H1 (cell line): ENCODE measurements around the gene TMIGD3. TPM values are rescaled to one million over a fixed set of nuclear protein-coding genes. Genes with fewer than 3 reads are reported as not detected.

Experiments
- CTCF ChIA-PET: fragments of 300-600 bp; sonication (Branson Sonifier 250); formaldehyde crosslinking; loops from one replicate; lab custom pipeline; 2021; ENCODE audit not compliant: partially characterized antibody; lab: Charles Lee
- POLR2A ChIA-PET: fragments of 300-600 bp; sonication (Branson Sonifier 250); formaldehyde crosslinking; loops from one replicate; lab custom pipeline; 2021; ENCODE audit warnings: inconsistent platforms; ENCODE audit not compliant: partially characterized antibody; lab: Charles Lee
- DNase-seq, 2 experiments: peaks; one replicate each; pipeline versions ENCODE4 v3.0.0 to v3.0.0-alpha.2; 2010 to 2022; ENCODE audit warnings: low spot score in 2 of 2, low read depth in 1 of 2, mixed read lengths in 1 of 2
- FAIRE-seq: peaks from 2 replicates; lab custom pipeline; 2011; peaks lifted over from hg19 to GRCh38; lab: Jason Lieb, UNC
- H2AFZ ChIP-seq: 2 replicates; pipeline ENCODE4 v1.8.1; 2012; ENCODE audit warnings: low read length, inconsistent platforms
- H2AK5ac ChIP-seq: 2 replicates; pipeline ENCODE4 v1.6.1; 2013; ENCODE audit warnings: low read depth, low read length
- H2BK120ac ChIP-seq: replicated peaks from 2 replicates; pipeline ENCODE3; 2013; ENCODE audit warnings: low read depth, low read length, inconsistent platforms
- H2BK12ac ChIP-seq: 2 replicates; pipeline ENCODE4 v1.6.1; 2013; ENCODE audit warnings: low read depth, low read length
- H2BK15ac ChIP-seq: 2 replicates; pipeline ENCODE4 v1.6.1; 2013; ENCODE audit warnings: low read length
- H2BK20ac ChIP-seq: 2 replicates; pipeline ENCODE4 v1.6.1; 2013; ENCODE audit warnings: low read length
- H2BK5ac ChIP-seq: 2 replicates; pipeline ENCODE4 v1.6.1; 2013; ENCODE audit warnings: low read depth, low read length
- H3K14ac ChIP-seq: 2 replicates; pipeline ENCODE4 v1.6.1; 2013; ENCODE audit warnings: inconsistent platforms; ENCODE audit not compliant: insufficient read length
- H3K18ac ChIP-seq: 2 replicates; pipeline ENCODE4 v1.6.1; 2013; ENCODE audit warnings: low read length; ENCODE audit errors: extremely low read depth
- H3K23ac ChIP-seq: 2 replicates; pipeline ENCODE4 v1.6.1; 2013; ENCODE audit warnings: inconsistent platforms; ENCODE audit not compliant: insufficient read length
- H3K23me2 ChIP-seq: 2 replicates; pipeline ENCODE4 v1.6.1; 2013; ENCODE audit warnings: low read depth, low read length
- H3K27ac ChIP-seq: 2 replicates; pipeline ENCODE4 v1.6.1; 2011; ENCODE audit warnings: low read depth, low read length, inconsistent platforms
- H3K27me3 ChIP-seq, 4 experiments: replicated peaks in 1 of 4; 1 replicate in 1 of 4; 2 replicates in 3 of 4; pipeline versions ENCODE4 v1.6.1 to v1.8.1; 2011 to 2013; ENCODE audit warnings: low read length in 3 of 4, mild to moderate bottlenecking in 3 of 4, inconsistent platforms in 2 of 4, mixed read lengths in 2 of 4, moderate library complexity in 1 of 4; ENCODE audit not compliant: control insufficient read depth in 3 of 4, insufficient read depth in 3 of 4; ENCODE audit errors: extremely low read depth in 1 of 4
- H3K36me3 ChIP-seq, 4 experiments: 2 replicates each; pipeline versions ENCODE4 v1.6.1 to v1.8.1; 2011 to 2013; ENCODE audit warnings: mild to moderate bottlenecking in 4 of 4, low read length in 3 of 4, moderate library complexity in 2 of 4, control low read depth in 1 of 4, inconsistent platforms in 1 of 4; ENCODE audit not compliant: insufficient read depth in 4 of 4, control insufficient read depth in 2 of 4
- H3K4ac ChIP-seq: replicated peaks from 2 replicates; pipeline ENCODE3; 2013; ENCODE audit warnings: low read length, low read depth, mixed read lengths, inconsistent platforms; ENCODE audit not compliant: insufficient read length
- H3K4me1 ChIP-seq, 4 experiments: replicated peaks in 1 of 4; 1 replicate in 1 of 4; 2 replicates in 3 of 4; pipeline versions ENCODE4 v1.6.1 to v1.8.1; 2011 to 2013; ENCODE audit warnings: low read length in 3 of 4, inconsistent platforms in 2 of 4, mixed read lengths in 1 of 4; ENCODE audit not compliant: insufficient read depth in 4 of 4, control insufficient read depth in 3 of 4
- H3K4me2 ChIP-seq, 2 experiments: 2 replicates each; pipeline versions ENCODE4 v1.6.1 to v1.8.1; 2011 to 2013; ENCODE audit warnings: low read depth in 2 of 2, low read length in 2 of 2, control low read depth in 1 of 2, inconsistent platforms in 1 of 2, mild to moderate bottlenecking in 1 of 2; ENCODE audit not compliant: insufficient read depth in 1 of 2
- H3K4me3 ChIP-seq, 4 experiments: fragments of 200-600, 300-600 bp in 1 of 4; sonication (generic), shearing (Covaris generic), sonication (Bioruptor Twin) in 1 of 4; 2 replicates each; pipeline versions ENCODE4 v1.5.1 to v1.8.1; 2011 to 2016; ENCODE audit warnings: low read length in 4 of 4, low read depth in 3 of 4, control low read depth in 2 of 4, inconsistent platforms in 2 of 4, mild to moderate bottlenecking in 2 of 4, mixed read lengths in 1 of 4, moderate library complexity in 1 of 4; ENCODE audit not compliant: insufficient read depth in 2 of 4; ENCODE audit errors: extremely low read depth in 1 of 4
- H3K56ac ChIP-seq: replicated peaks from 2 replicates; pipeline ENCODE3; 2013; ENCODE audit warnings: low read depth, mild to moderate bottlenecking, mixed read lengths, low read length, inconsistent platforms; ENCODE audit not compliant: insufficient read length
- H3K79me1 ChIP-seq: 2 replicates; pipeline ENCODE4 v1.6.1; 2013; ENCODE audit warnings: low read depth, low read length, control low read depth
- H3K79me2 ChIP-seq, 2 experiments: 2 replicates each; pipeline versions ENCODE4 v1.6.1 to v1.8.1; 2012 to 2013; ENCODE audit warnings: low read length in 2 of 2, mild to moderate bottlenecking in 2 of 2, inconsistent platforms in 1 of 2; ENCODE audit not compliant: insufficient read depth in 2 of 2, control insufficient read depth in 1 of 2
- H3K9ac ChIP-seq, 4 experiments: replicated peaks in 1 of 4; 1 replicate in 1 of 4; 2 replicates in 3 of 4; pipeline versions ENCODE4 v1.6.1 to v1.8.1; 2011 to 2013; ENCODE audit warnings: low read depth in 3 of 4, low read length in 3 of 4, control low read depth in 2 of 4, mild to moderate bottlenecking in 2 of 4, moderate library complexity in 2 of 4, inconsistent platforms in 1 of 4; ENCODE audit errors: extremely low read depth in 1 of 4
- H3K9me3 ChIP-seq, 2 experiments: 2 replicates each; pipeline versions ENCODE4 v1.6.1 to v1.8.1; 2012 to 2013; ENCODE audit warnings: mild to moderate bottlenecking in 2 of 2, moderate library complexity in 2 of 2, control low read depth in 1 of 2, inconsistent platforms in 1 of 2, low read depth in 1 of 2, low read length in 1 of 2, mixed read lengths in 1 of 2; ENCODE audit not compliant: insufficient read depth in 2 of 2
- H4K20me1 ChIP-seq, 2 experiments: replicated peaks in 1 of 2; 2 replicates each; pipeline versions ENCODE3 to v1.8.1; 2011 to 2013; ENCODE audit warnings: inconsistent platforms in 2 of 2, low read length in 2 of 2, mild to moderate bottlenecking in 1 of 2; ENCODE audit not compliant: insufficient read depth in 2 of 2, control insufficient read depth in 1 of 2
- H4K5ac ChIP-seq: 2 replicates; pipeline ENCODE4 v1.6.1; 2013; ENCODE audit warnings: low read length, low read depth, mixed read lengths, inconsistent platforms; ENCODE audit not compliant: insufficient read length
- H4K8ac ChIP-seq: 2 replicates; pipeline ENCODE4 v1.8.0; 2013; ENCODE audit warnings: mild to moderate bottlenecking, moderate library complexity, low read length, inconsistent platforms; ENCODE audit not compliant: insufficient read depth; ENCODE audit errors: extremely low read depth
- H4K91ac ChIP-seq: replicated peaks from 2 replicates; pipeline ENCODE3; 2013; ENCODE audit warnings: low read length, mixed read lengths, inconsistent platforms; ENCODE audit not compliant: insufficient read length
- BCL11A ChIP-seq, 2 experiments: IDR thresholded peaks; one replicate each; pipeline ENCODE4 v1.6.1; 2011; ENCODE audit warnings: low read depth in 2 of 2, low read length in 2 of 2, mild to moderate bottlenecking in 2 of 2
- CREB1 ChIP-seq: IDR thresholded peaks from 2 replicates; pipeline ENCODE4 v1.6.1; 2012; ENCODE audit warnings: inconsistent platforms
- EGR1 ChIP-seq: IDR thresholded peaks from 2 replicates; pipeline ENCODE4 v1.6.1; 2011; ENCODE audit warnings: low read depth, low read length, borderline replicate concordance
- HDAC2 ChIP-seq, 2 experiments: fragments of 300-600 bp in 1 of 2; sonication (generic) in 1 of 2; IDR thresholded peaks; 2 replicates each; pipeline ENCODE4 v1.6.1; 2011 to 2012; ENCODE audit warnings: low read depth in 2 of 2, low read length in 2 of 2, mild to moderate bottlenecking in 2 of 2, moderate library complexity in 2 of 2, borderline replicate concordance in 1 of 2, inconsistent platforms in 1 of 2
- JUN ChIP-seq: IDR thresholded peaks from 2 replicates; pipeline ENCODE4 v1.6.1; 2011; ENCODE audit warnings: low read depth, mild to moderate bottlenecking, improper control_type of control experiment, low read length
- SAP30 ChIP-seq: fragments of 300-600 bp; sonication (generic); IDR thresholded peaks from 2 replicates; pipeline ENCODE4 v1.7.1; 2012; ENCODE audit warnings: low read length, moderate library complexity, mild to moderate bottlenecking, inconsistent platforms; ENCODE audit not compliant: insufficient read depth, insufficient replicate concordance
- TAF7 ChIP-seq: optimal IDR thresholded peaks from 2 replicates; pipeline ENCODE3; 2011; ENCODE audit warnings: low read depth, mild to moderate bottlenecking, inconsistent platforms, low read length, moderate library complexity, borderline replicate concordance
- WGBS, 2 experiments: shearing (Covaris generic) in 1 of 2; methylation state at CpG; one replicate each; pipeline versions ENCODE4 v1.1.6 to v1.1.7; 2013 to 2015; ENCODE audit warnings: low lambda C conversion rate in 2 of 2, mixed read lengths in 2 of 2, inconsistent platforms in 1 of 2, low coverage in 1 of 2, missing lambda C conversion rate in 1 of 2; ENCODE audit not compliant: insufficient replicate concordance in 2 of 2, insufficient coverage in 1 of 2, insufficient read length in 1 of 2; ENCODE audit errors: extremely low coverage in 1 of 2, missing lambda C conversion rate in 1 of 2; 5-methylcytosine and 5-hydroxymethylcytosine counted together
- polyA plus RNA-seq, 7 experiments: library from polyadenylated mRNA; depleted of rRNA in 3 of 7; stranded (reverse) in 5 of 7; unstranded in 2 of 7; fragments of >200 nt in 5 of 7; fragments of 200-250 nt in 2 of 7; gene quantifications; 1 replicate in 5 of 7; 2 replicates in 1 of 7; 4 replicates in 1 of 7; pipeline versions ENCODE4 v1.2.1 to v1.2.3, GENCODE V29; 2011 to 2013; ENCODE audit warnings: missing spikeins in 2 of 7, mixed read lengths in 2 of 7
- total RNA-seq: library from RNA; stranded (reverse); fragmentation: NEBNext Ultra II Directional; extraction: Animal tissue kit (Norgen Biotek cat#: 25700); gene quantifications from 2 replicates; pipeline ENCODE4 v1.2.1, GENCODE V29; 2021

TMIGD3 gene
- total and polyA plus RNA-seq, 2 of the 8 experiments (the other 6 are each of a cell fraction or from before 2014, with no cell fraction given) = not detected

- CTCF ChIA-PET = interaction anchor here (1.3 to 3.1 kb wide), 5 partner anchors 8 to 270 kb away, joined by 3 to 21 read pairs (median 4); no protein-coding TSS in a partner anchor
- FAIRE-seq = no peak
- no peak overlapping the region for H2BK20ac ChIP-seq
- H3K23me2 ChIP-seq = no peaks in the 10 kb centered on the region; the same call in 1 of the 2 replicates
- no peaks in the 10 kb centered on the region for H4K20me1 ChIP-seq
- H3K9me3 ChIP-seq = no peaks in the 10 kb centered on the region
- whole genome bisulfite sequencing, 2 experiments = 84% methylated on average over 5 of the region's 5 CpGs; no CpG with 5 or more reads in 1 of the 2 experiments
- no peak overlapping the region for H4K8ac ChIP-seq
- no peaks in the 10 kb centered on the region for H3K79me2 ChIP-seq
- H2BK120ac ChIP-seq = no peak overlapping the region
- H4K5ac ChIP-seq = no peak overlapping the region
- H3K4me1 ChIP-seq = no peaks in the 10 kb centered on the region
- no peak overlapping the region for H2AK5ac ChIP-seq
- no peak overlapping the region for H2AFZ ChIP-seq
- no peak for DNase-seq
- no peak overlapping the region for H3K23ac ChIP-seq
- no peak overlapping the region for H3K9ac ChIP-seq
- H3K36me3 ChIP-seq = no peaks in the 10 kb centered on the region
- no peak overlapping the region for H4K91ac ChIP-seq
- no peak overlapping the region for H3K56ac ChIP-seq
- H2BK12ac ChIP-seq = no peak overlapping the region
- no peak overlapping the region for H3K14ac ChIP-seq
- H3K27me3 ChIP-seq = no peaks in the 10 kb centered on the region
- no peak overlapping the region for H3K18ac ChIP-seq
- H3K4ac ChIP-seq = no peak overlapping the region
- H3K4me3 ChIP-seq = no peak overlapping the region
- no peak overlapping the region for H3K27ac ChIP-seq
- no peaks in the 10 kb centered on the region for H3K79me1 ChIP-seq
- H3K4me2 ChIP-seq = no peak overlapping the region
- H2BK5ac ChIP-seq = no peak overlapping the region
- no peak overlapping the region for H2BK15ac ChIP-seq
- POLR2A ChIA-PET = interaction anchor here (1.3 kb wide), 1 partner anchor 9 kb away, joined by 4 read pairs; no protein-coding TSS in a partner anchor
- TF ChIP-seq TAF7 (no peak), CREB1 (no peak), JUN (no peak), EGR1 (no peak), HDAC2 (IDR thresholded peaks at IDR 0.05; ENCODE audit: borderline replicate concordance in 1 of 2, low read depth in 2 of 2, low read length in 2 of 2) (no peak), BCL11A (IDR thresholded peaks at IDR 0.05; ENCODE audit: low read depth in 2 of 2, low read length in 2 of 2) (no peak), SAP30 (no peak)
These were observed 4.2 kb downstream of the TMIGD3 start for GRCh38 chr1:111499026-111499785.
